ENCODE results near the gene GNAL. TPM values are rescaled to one million over a fixed set of nuclear protein-coding genes. Genes with fewer than 3 reads are reported as not detected.

GNAL gene
- total and polyA plus RNA-seq, 11 donors = 0.76 to 5.9 (median 1.6) TPM

DNA sequence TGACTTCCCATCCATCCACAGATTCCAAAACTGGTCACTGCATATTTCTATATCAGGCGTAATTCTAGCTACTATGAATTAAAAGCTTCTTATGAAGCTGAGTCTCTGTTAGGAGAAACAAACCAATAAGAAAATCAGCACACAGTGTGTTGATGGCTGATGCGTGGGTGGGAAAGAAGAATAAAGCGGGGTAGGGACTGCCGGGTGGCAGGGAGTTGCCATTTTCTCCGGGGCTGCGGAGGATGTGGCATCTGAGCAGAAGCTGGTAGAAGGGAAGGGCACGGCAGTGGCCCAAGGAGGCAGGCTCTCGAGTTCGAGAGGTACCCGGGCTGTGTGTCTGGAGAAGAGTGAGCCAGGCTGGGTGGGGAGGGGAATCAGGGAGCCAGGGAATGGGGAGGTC is 113.5 kb downstream of the GNAL start:
- no peak for TF ChIP-seq POLR2A (IDR thresholded peaks at IDR 0.05)
- TF ChIP-seq, protein P1, sequence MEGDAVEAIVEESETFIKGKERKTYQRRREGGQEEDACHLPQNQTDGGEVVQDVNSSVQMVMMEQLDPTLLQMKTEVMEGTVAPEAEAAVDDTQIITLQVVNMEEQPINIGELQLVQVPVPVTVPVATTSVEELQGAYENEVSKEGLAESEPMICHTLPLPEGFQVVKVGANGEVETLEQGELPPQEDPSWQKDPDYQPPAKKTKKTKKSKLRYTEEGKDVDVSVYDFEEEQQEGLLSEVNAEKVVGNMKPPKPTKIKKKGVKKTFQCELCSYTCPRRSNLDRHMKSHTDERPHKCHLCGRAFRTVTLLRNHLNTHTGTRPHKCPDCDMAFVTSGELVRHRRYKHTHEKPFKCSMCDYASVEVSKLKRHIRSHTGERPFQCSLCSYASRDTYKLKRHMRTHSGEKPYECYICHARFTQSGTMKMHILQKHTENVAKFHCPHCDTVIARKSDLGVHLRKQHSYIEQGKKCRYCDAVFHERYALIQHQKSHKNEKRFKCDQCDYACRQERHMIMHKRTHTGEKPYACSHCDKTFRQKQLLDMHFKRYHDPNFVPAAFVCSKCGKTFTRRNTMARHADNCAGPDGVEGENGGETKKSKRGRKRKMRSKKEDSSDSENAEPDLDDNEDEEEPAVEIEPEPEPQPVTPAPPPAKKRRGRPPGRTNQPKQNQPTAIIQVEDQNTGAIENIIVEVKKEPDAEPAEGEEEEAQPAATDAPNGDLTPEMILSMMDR (IDR thresholded peaks at IDR 0.05) = no peak
- intact Hi-C loops (cut with DNase I) = no loop called here
- no peak for ATAC-seq
- no peak overlapping the region for H3K4me3 ChIP-seq
- 87 to 92% (median 88%) methylated on average over 10 of the region's 10 CpGs for WGBS, 4 donors
- H3K27me3 ChIP-seq = no peaks in the 10 kb centered on the region
- peak in 1 of 5 donors; percentile 25 for DNase-seq
- no peaks in the 10 kb centered on the region for H3K36me3 ChIP-seq
- no peak overlapping the region for H3K27ac ChIP-seq
- peaks cover 0 to 9% (median 0%) of the 10 kb centered on the region in 12 donors for H3K4me1 ChIP-seq
- no peaks in the 10 kb centered on the region for H3K9me3 ChIP-seq

DNA sequence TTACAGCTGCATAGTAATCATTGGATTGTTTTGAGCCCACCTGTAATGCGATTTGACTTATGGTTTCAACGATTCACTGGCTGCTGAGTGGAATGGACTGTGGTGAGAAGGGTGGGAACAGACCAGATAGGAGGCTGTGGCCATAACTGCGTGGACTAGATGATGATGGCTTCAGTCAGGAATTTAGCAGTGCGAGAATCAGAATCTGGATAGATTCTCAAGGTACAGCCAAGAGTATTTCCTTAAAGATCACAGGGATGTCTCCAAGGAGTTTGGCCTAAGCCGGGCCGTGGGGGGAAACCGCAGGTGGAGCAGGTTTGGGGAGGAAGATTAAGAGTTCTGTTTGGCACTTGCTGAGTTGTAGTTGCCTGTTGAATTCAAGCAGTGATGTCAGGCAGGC is 118.2 kb downstream of the GNAL start:
- Histone ChIP-seq H3K27ac (no peak overlapping the region), H3K4me3 (no peak overlapping the region), H3K9me3 (no peaks in the 10 kb centered on the region), H3K27me3 (no peaks in the 10 kb centered on the region), H3K4me1 (peaks cover 0 to 9% (median 0%) of the 10 kb centered on the region in 12 donors), H3K36me3 (no peaks in the 10 kb centered on the region)
- intact Hi-C loops (cut with DNase I) = no loop called here
- DNase-seq = no peak
- ATAC-seq = no peak
- 84 to 89% (median 86%) methylated on average over 7 of the region's 7 CpGs for WGBS, 4 donors
- no peak for TF ChIP-seq POLR2A (IDR thresholded peaks at IDR 0.05)
- TF ChIP-seq, protein P1 (IDR thresholded peaks at IDR 0.05) = no peak

DNA sequence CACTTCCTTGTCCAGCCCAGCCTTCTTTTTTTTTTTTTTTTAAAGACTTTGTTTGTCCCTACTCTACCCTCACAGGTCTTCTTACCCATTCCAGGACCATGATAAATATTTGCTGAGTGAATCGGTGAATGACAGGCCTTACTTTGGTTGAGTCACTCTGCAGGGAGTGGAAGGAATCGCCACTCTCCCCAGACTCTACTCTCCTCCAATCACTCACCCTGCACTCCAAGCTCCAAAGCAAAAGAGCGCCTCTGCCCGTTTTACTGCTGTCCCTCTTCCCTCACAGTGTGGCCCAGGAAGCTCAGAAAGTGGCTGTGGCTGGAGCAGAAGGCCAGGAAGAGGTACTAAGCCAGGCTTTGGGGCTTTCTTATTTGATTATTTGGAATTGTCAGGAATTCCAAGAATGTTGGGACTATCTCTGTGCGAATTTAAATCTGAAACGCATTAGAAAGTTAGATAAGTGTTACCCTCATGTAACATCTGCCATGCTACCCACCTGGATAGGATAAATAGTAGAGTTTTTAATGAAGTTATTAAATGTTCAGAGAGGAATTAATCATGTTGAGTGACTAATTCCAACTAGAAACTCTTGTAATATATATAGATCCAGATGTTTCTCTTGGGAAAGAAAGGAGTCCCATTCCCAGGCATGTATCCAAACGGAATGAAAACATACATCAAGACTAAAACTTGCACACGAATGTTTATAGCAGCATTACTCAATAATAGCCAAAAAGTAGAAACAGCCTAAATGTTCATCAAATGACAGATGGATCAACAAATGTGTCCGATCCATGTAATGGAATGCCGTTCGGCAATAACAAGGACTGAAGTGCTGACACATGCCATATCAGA is 119.2 kb downstream of the GNAL start:
- intact Hi-C loops (cut with DNase I) = no loop called here
- H3K36me3 ChIP-seq = no peaks in the 10 kb centered on the region

DNA sequence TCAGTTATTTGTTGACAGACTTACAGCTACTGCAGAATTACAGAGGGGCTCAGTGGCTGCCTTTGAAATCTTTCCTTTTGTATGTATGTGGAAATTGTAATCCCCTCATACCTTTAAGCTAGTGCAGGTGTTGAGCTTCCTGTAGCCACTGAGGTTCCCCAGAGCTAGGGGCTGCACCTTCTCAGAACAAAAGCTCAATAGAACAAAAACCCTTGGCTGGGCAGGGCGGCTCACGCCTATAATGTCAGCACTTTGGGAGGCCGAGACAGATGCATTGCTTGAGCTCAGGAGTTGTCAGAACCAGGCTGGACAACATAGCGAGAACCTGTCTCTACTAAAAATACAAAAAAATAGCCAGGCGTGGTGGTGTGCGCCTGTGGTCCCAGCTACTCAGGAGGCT is 120.8 kb downstream of the GNAL start:
- Histone ChIP-seq H3K4me3 (no peak overlapping the region), H3K9me3 (no peaks in the 10 kb centered on the region), H3K27me3 (no peaks in the 10 kb centered on the region), H3K27ac (no peak overlapping the region), H3K4me1 (peaks cover 0 to 9% (median 0%) of the 10 kb centered on the region in 12 donors), H3K36me3 (no peaks in the 10 kb centered on the region)
- DNase-seq (no peak), ATAC-seq (no peak)
- TF ChIP-seq, protein P1 (IDR thresholded peaks at IDR 0.05) = no peak
- TF ChIP-seq POLR2A (IDR thresholded peaks at IDR 0.05) = no peak
- intact Hi-C loops (cut with DNase I) = loop anchor here in 1 of 10 donors (10.0 kb wide), 1 partner anchor 45 kb away; no protein-coding TSS in a partner anchor
- WGBS, 4 donors = 92 to 95% (median 94%) methylated on average over 6 of the region's 6 CpGs

More for the DNA sequence above, 119.2 kb downstream of the GNAL start:
- H3K27ac ChIP-seq = no peak overlapping the region
- H3K9me3 ChIP-seq = no peaks in the 10 kb centered on the region
- no peaks in the 10 kb centered on the region for H3K27me3 ChIP-seq
- 64 to 69% (median 66%) methylated on average over 11 of the region's 11 CpGs for WGBS, 4 donors
- TF ChIP-seq, protein P1 (IDR thresholded peaks at IDR 0.05) = no peak
- no peak for TF ChIP-seq POLR2A (IDR thresholded peaks at IDR 0.05)
- peaks cover 0 to 9% (median 0%) of the 10 kb centered on the region in 12 donors for H3K4me1 ChIP-seq
- H3K4me3 ChIP-seq = no peak overlapping the region
- DNase-seq (no peak), ATAC-seq (no peak)

Measured in heart left ventricle (tissue), 16 donors.